GM19397 (cell line): Measurements from ENCODE around the gene MFAP3.

Experiments
- ATAC-seq: cut with Tn5 transposase; IDR thresholded peaks from one replicate; pipeline ENCODE4 v1.9.1; 2021; ENCODE audit warnings: mild to moderate bottlenecking, moderate library complexity; ENCODE audit not compliant: unreplicated experiment

MFAP3 gene

GRCh38 chr5:154090656-154091055, 51.9 kb downstream of the MFAP3 start:
- ATAC-seq, result no peak

- ATAC-seq, result no peak
These were observed 53.8 kb downstream of the MFAP3 start for GRCh38 chr5:154092356-154093141.

- no peak for ATAC-seq
These were observed 54.4 kb downstream of the MFAP3 start for GRCh38 chr5:154093142-154093532.

- ATAC-seq, result no peak
These were observed 57.1 kb downstream of the MFAP3 start for GRCh38 chr5:154095904-154096303.

GRCh38 chr5:154097031-154097430, 58.3 kb downstream of the MFAP3 start:
- no peak for ATAC-seq

GRCh38 chr5:154098465-154098864, 59.7 kb downstream of the MFAP3 start:
- no peak for ATAC-seq

GRCh38 chr5:154101184-154101583, 62.4 kb downstream of the MFAP3 start:
- no peak for ATAC-seq

- ATAC-seq, result no peak
These were observed 64.5 kb downstream of the MFAP3 start for GRCh38 chr5:154103233-154103632.
